ENCODE results near the gene ZFPL1.
A peak's percentile ranks its signal among the peaks of the same experiment; 100 is the strongest.

The ZFPL1 gene

GRCh38 chr11:65086809-65087208, 2.8 kb downstream of the ZFPL1 start:
- peaks cover 30 to 49% of the 10 kb centered on the region in 2 experiments for H3K36me3 ChIP-seq (ENCODE audit: control insufficient read depth in 1 of 2, insufficient read depth in 2 of 2, low read length in 2 of 2)
- DNase-seq = no peak
- H3K79me1 ChIP-seq (ENCODE audit: low read length) = peaks cover 9% of the 10 kb centered on the region
- H3K18ac ChIP-seq (ENCODE audit: low read length) = no peak overlapping the region
- H4K12ac ChIP-seq (ENCODE audit: low read depth, low read length) = no peak overlapping the region
- no peaks in the 10 kb centered on the region for H3K9me3 ChIP-seq (ENCODE audit: insufficient read depth, low read depth, low read length)
- peaks cover 10 to 11% of the 10 kb centered on the region in 2 experiments for H3K4me1 ChIP-seq (ENCODE audit: control insufficient read depth in 1 of 2, insufficient read depth in 2 of 2, low read length in 2 of 2)
- no peak overlapping the region for H2BK120ac ChIP-seq (ENCODE audit: insufficient read depth, low read length, poor library complexity)
- no peak overlapping the region for H4K91ac ChIP-seq (ENCODE audit: low read depth, low read length)
- no peak overlapping the region for H4K8ac ChIP-seq (ENCODE audit: low read depth, low read length)
- H2AK5ac ChIP-seq (ENCODE audit: low read length) = no peak overlapping the region
- H2BK12ac ChIP-seq (ENCODE audit: low read length) = no peak overlapping the region
- no peak overlapping the region for H3K23ac ChIP-seq (ENCODE audit: low read length)
- H2BK5ac ChIP-seq (ENCODE audit: low read depth, low read length, poor library complexity) = no peak overlapping the region
- no peaks in the 10 kb centered on the region for H3K27me3 ChIP-seq (ENCODE audit: insufficient read depth, low read length)
- no peak overlapping the region for H3K14ac ChIP-seq (ENCODE audit: low read length)
- H3K79me2 ChIP-seq (ENCODE audit: control insufficient read depth, insufficient read depth, low read length, poor library complexity) = peaks cover 12% of the 10 kb centered on the region
- H3K4ac ChIP-seq (ENCODE audit: low read depth, low read length) = no peak overlapping the region
- H3K4me2 ChIP-seq (ENCODE audit: low read length) = no peak overlapping the region
- no CpG with 5 or more reads among the region's 9 CpGs for WGBS (ENCODE audit: extremely low coverage, insufficient coverage, insufficient read length)
- H3K4me3 ChIP-seq (ENCODE audit: low read depth, low read length) = no peak overlapping the region
- no peak overlapping the region for H3K27ac ChIP-seq (ENCODE audit: low read depth, low read length)
- no peak overlapping the region for H3K9ac ChIP-seq (ENCODE audit: low read length)
- no peak overlapping the region for H2AFZ ChIP-seq (ENCODE audit: insufficient read depth, low read length, poor library complexity)

- H3K18ac ChIP-seq (ENCODE audit: low read length) = no peak overlapping the region
- no peak overlapping the region for H4K8ac ChIP-seq (ENCODE audit: low read depth, low read length)
- H2BK12ac ChIP-seq (ENCODE audit: low read length) = no peak overlapping the region
- H3K36me3 ChIP-seq (ENCODE audit: control insufficient read depth in 1 of 2, insufficient read depth in 2 of 2, low read length in 2 of 2) = peaks cover 30 to 46% of the 10 kb centered on the region in 2 experiments
- no peak overlapping the region for H3K4me2 ChIP-seq (ENCODE audit: low read length)
- no peaks in the 10 kb centered on the region for H3K9me3 ChIP-seq (ENCODE audit: insufficient read depth, low read depth, low read length)
- peaks cover 12% of the 10 kb centered on the region for H3K79me2 ChIP-seq (ENCODE audit: control insufficient read depth, insufficient read depth, low read length, poor library complexity)
- H2AFZ ChIP-seq (ENCODE audit: insufficient read depth, low read length, poor library complexity) = no peak overlapping the region
- H4K91ac ChIP-seq (ENCODE audit: low read depth, low read length) = no peak overlapping the region
- H4K12ac ChIP-seq (ENCODE audit: low read depth, low read length) = no peak overlapping the region
- peaks cover 10 to 11% of the 10 kb centered on the region in 2 experiments for H3K4me1 ChIP-seq (ENCODE audit: control insufficient read depth in 1 of 2, insufficient read depth in 2 of 2, low read length in 2 of 2)
- H2BK5ac ChIP-seq (ENCODE audit: low read depth, low read length, poor library complexity) = no peak overlapping the region
- no CpG with 5 or more reads among the region's 11 CpGs for WGBS (ENCODE audit: extremely low coverage, insufficient coverage, insufficient read length)
- no peaks in the 10 kb centered on the region for H3K27me3 ChIP-seq (ENCODE audit: insufficient read depth, low read length)
- H3K27ac ChIP-seq (ENCODE audit: low read depth, low read length) = no peak overlapping the region
- H3K9ac ChIP-seq (ENCODE audit: low read length) = no peak overlapping the region
- no peak overlapping the region for H3K23ac ChIP-seq (ENCODE audit: low read length)
- H3K79me1 ChIP-seq (ENCODE audit: low read length) = peaks cover 9% of the 10 kb centered on the region
- no peak overlapping the region for H2AK5ac ChIP-seq (ENCODE audit: low read length)
- DNase-seq = no peak
- no peak overlapping the region for H3K14ac ChIP-seq (ENCODE audit: low read length)
- no peak overlapping the region for H2BK120ac ChIP-seq (ENCODE audit: insufficient read depth, low read length, poor library complexity)
- H3K4me3 ChIP-seq (ENCODE audit: low read depth, low read length) = no peak overlapping the region
- H3K4ac ChIP-seq (ENCODE audit: low read depth, low read length) = no peak overlapping the region
Measured at GRCh38 chr11:65087216-65087615, 3.2 kb downstream of the ZFPL1 start.

- no peak overlapping the region for H3K9ac ChIP-seq (ENCODE audit: low read length)
- no peak overlapping the region for H3K18ac ChIP-seq (ENCODE audit: low read length)
- no CpG with 5 or more reads among the region's 15 CpGs for WGBS (ENCODE audit: extremely low coverage, insufficient coverage, insufficient read length)
- DNase-seq = no peak
- no peaks in the 10 kb centered on the region for H3K27me3 ChIP-seq (ENCODE audit: insufficient read depth, low read length)
- no peak overlapping the region for H2AFZ ChIP-seq (ENCODE audit: insufficient read depth, low read length, poor library complexity)
- H4K91ac ChIP-seq (ENCODE audit: low read depth, low read length) = no peak overlapping the region
- no peak overlapping the region for H3K4me2 ChIP-seq (ENCODE audit: low read length)
- H3K27ac ChIP-seq (ENCODE audit: low read depth, low read length) = no peak overlapping the region
- no peak overlapping the region for H2AK5ac ChIP-seq (ENCODE audit: low read length)
- peaks cover 10 to 11% of the 10 kb centered on the region in 2 experiments for H3K4me1 ChIP-seq (ENCODE audit: control insufficient read depth in 1 of 2, insufficient read depth in 2 of 2, low read length in 2 of 2)
- H3K9me3 ChIP-seq (ENCODE audit: insufficient read depth, low read depth, low read length) = no peaks in the 10 kb centered on the region
- H2BK120ac ChIP-seq (ENCODE audit: insufficient read depth, low read length, poor library complexity) = no peak overlapping the region
- no peak overlapping the region for H3K14ac ChIP-seq (ENCODE audit: low read length)
- no peak overlapping the region for H3K23ac ChIP-seq (ENCODE audit: low read length)
- peaks cover 9% of the 10 kb centered on the region for H3K79me1 ChIP-seq (ENCODE audit: low read length)
- no peak overlapping the region for H2BK12ac ChIP-seq (ENCODE audit: low read length)
- peaks cover 12% of the 10 kb centered on the region for H3K79me2 ChIP-seq (ENCODE audit: control insufficient read depth, insufficient read depth, low read length, poor library complexity)
- no peak overlapping the region for H2BK5ac ChIP-seq (ENCODE audit: low read depth, low read length, poor library complexity)
- no peak overlapping the region for H4K12ac ChIP-seq (ENCODE audit: low read depth, low read length)
- no peak overlapping the region for H3K4ac ChIP-seq (ENCODE audit: low read depth, low read length)
- H3K36me3 ChIP-seq (ENCODE audit: control insufficient read depth in 1 of 2, insufficient read depth in 2 of 2, low read length in 2 of 2) = peaks cover 30 to 46% of the 10 kb centered on the region in 2 experiments
- H4K8ac ChIP-seq (ENCODE audit: low read depth, low read length) = no peak overlapping the region
- H3K4me3 ChIP-seq (ENCODE audit: low read depth, low read length) = no peak overlapping the region
Measured at GRCh38 chr11:65087827-65088226, 3.8 kb downstream of the ZFPL1 start.

- Histone ChIP-seq H3K14ac (ENCODE audit: low read length) (no peak overlapping the region), H3K4ac (ENCODE audit: low read depth, low read length) (no peak overlapping the region), H4K12ac (ENCODE audit: low read depth, low read length) (no peak overlapping the region), H3K23ac (ENCODE audit: low read length) (no peak overlapping the region), H3K4me2 (ENCODE audit: low read length) (no peak overlapping the region), H3K4me1 (ENCODE audit: control insufficient read depth in 1 of 2, insufficient read depth in 2 of 2, low read length in 2 of 2) (peaks cover 4 to 5% of the 10 kb centered on the region in 2 experiments), H2BK120ac (ENCODE audit: insufficient read depth, low read length, poor library complexity) (no peak overlapping the region), H3K27ac (ENCODE audit: low read depth, low read length) (no peak overlapping the region), H2AK5ac (ENCODE audit: low read length) (no peak overlapping the region), H2AFZ (ENCODE audit: insufficient read depth, low read length, poor library complexity) (no peak overlapping the region), H3K36me3 (ENCODE audit: control insufficient read depth in 1 of 2, insufficient read depth in 2 of 2, low read length in 2 of 2) (peaks cover 30 to 46% of the 10 kb centered on the region in 2 experiments), H3K27me3 (ENCODE audit: insufficient read depth, low read length) (no peaks in the 10 kb centered on the region), H2BK12ac (ENCODE audit: low read length) (no peak overlapping the region), H3K79me2 (ENCODE audit: control insufficient read depth, insufficient read depth, low read length, poor library complexity) (peaks cover under 1% of the 10 kb centered on the region), H3K4me3 (ENCODE audit: low read depth, low read length) (peak overlapping the region; percentile 20), H3K18ac (ENCODE audit: low read length) (no peak overlapping the region), H4K8ac (ENCODE audit: low read depth, low read length) (no peak overlapping the region), H2BK5ac (ENCODE audit: low read depth, low read length, poor library complexity) (no peak overlapping the region), H4K91ac (ENCODE audit: low read depth, low read length) (no peak overlapping the region), H3K9ac (ENCODE audit: low read length) (no peak overlapping the region), H3K9me3 (ENCODE audit: insufficient read depth, low read depth, low read length) (no peaks in the 10 kb centered on the region), H3K79me1 (ENCODE audit: low read length) (peaks cover 1% of the 10 kb centered on the region)
- DNase-seq = no peak
- no CpG with 5 or more reads among the region's 4 CpGs for WGBS (ENCODE audit: extremely low coverage, insufficient coverage, insufficient read length)
Measured at GRCh38 chr11:65089621-65090020, 5.6 kb downstream of the ZFPL1 start.

Measured in trophoblast cell (in vitro differentiated cells and primary cell).